Astrocyte (in vitro differentiated cells and primary cell): ENCODE measurements around the gene ABHD3. TPM values are rescaled to one million over a fixed set of nuclear protein-coding genes. Genes with fewer than 3 reads are reported as not detected.
"Not testable (repeated sequence)": the region's sequence is repeated elsewhere in the genome, so short reads cannot be mapped to it uniquely, and the experiment has no call there.

Source experiments
- DNase-seq: peaks from one replicate; pipeline ENCODE4 v3.0.0-alpha.2; 2010; ENCODE audit warnings: low read depth
- FAIRE-seq: peaks from 2 replicates; lab custom pipeline; 2011; peaks lifted over from hg19 to GRCh38; lab: Jason Lieb, UNC
- H2AFZ ChIP-seq: 2 replicates; pipeline ENCODE4 v1.6.0; 2012; ENCODE audit warnings: low read depth, low read length, inconsistent platforms
- H3K27ac ChIP-seq: 2 replicates; pipeline ENCODE4 v1.5.1; 2011; ENCODE audit warnings: low read depth, low read length, inconsistent platforms
- H3K27me3 ChIP-seq: 2 replicates; pipeline ENCODE4 v1.6.0; 2011; ENCODE audit warnings: low read length, inconsistent platforms; ENCODE audit not compliant: insufficient read depth
- H3K36me3 ChIP-seq: 2 replicates; pipeline ENCODE4 v1.5.1; 2011; ENCODE audit warnings: low read length, inconsistent platforms; ENCODE audit not compliant: insufficient read depth
- H3K4me1 ChIP-seq: 2 replicates; pipeline ENCODE4 v1.5.1; 2011; ENCODE audit warnings: low read length, inconsistent platforms; ENCODE audit not compliant: insufficient read depth
- H3K4me2 ChIP-seq: 2 replicates; pipeline ENCODE4 v1.6.0; 2012; ENCODE audit warnings: low read length, inconsistent platforms
- H3K4me3 ChIP-seq: 2 replicates; pipeline ENCODE4 v1.5.1; 2011; ENCODE audit warnings: low read depth, mild to moderate bottlenecking, low read length, inconsistent platforms; ENCODE audit not compliant: insufficient read depth
- H3K79me2 ChIP-seq: 2 replicates; pipeline ENCODE4 v1.6.0; 2012; ENCODE audit warnings: mild to moderate bottlenecking, low read length, inconsistent platforms; ENCODE audit not compliant: insufficient read depth
- H3K9ac ChIP-seq: 2 replicates; pipeline ENCODE4 v1.6.0; 2012; ENCODE audit warnings: mild to moderate bottlenecking, low read length, inconsistent platforms
- H3K9me3 ChIP-seq: 2 replicates; pipeline ENCODE4 v1.5.1; 2012; ENCODE audit warnings: low read depth, mild to moderate bottlenecking, low read length, inconsistent platforms; ENCODE audit not compliant: insufficient read depth
- H4K20me1 ChIP-seq: 2 replicates; pipeline ENCODE4 v1.6.0; 2012; ENCODE audit warnings: low read length, inconsistent platforms; ENCODE audit not compliant: insufficient read depth
- H3K27ac Mint-ChIP-seq: one replicate; pipeline ENCODE4 v1.8.0; 2021; ENCODE audit warnings: mild to moderate bottlenecking, mixed read lengths; ENCODE audit not compliant: unreplicated experiment
- H3K27me3 Mint-ChIP-seq: one replicate; pipeline ENCODE4 v1.8.0; 2021; ENCODE audit warnings: low read depth, mixed read lengths; ENCODE audit not compliant: unreplicated experiment
- H3K36me3 Mint-ChIP-seq: one replicate; pipeline ENCODE4 v1.8.0; 2021; ENCODE audit warnings: low read depth, mixed read lengths; ENCODE audit not compliant: unreplicated experiment
- H3K4me1 Mint-ChIP-seq: one replicate; pipeline ENCODE4 v1.8.0; 2021; ENCODE audit warnings: low read depth, mixed read lengths; ENCODE audit not compliant: unreplicated experiment
- H3K4me3 Mint-ChIP-seq: one replicate; pipeline ENCODE4 v1.8.0; 2021; ENCODE audit warnings: mild to moderate bottlenecking, moderate library complexity, mixed read lengths; ENCODE audit not compliant: unreplicated experiment
- H3K9me3 Mint-ChIP-seq: one replicate; pipeline ENCODE4 v1.8.0; 2021; ENCODE audit warnings: mild to moderate bottlenecking, mixed read lengths; ENCODE audit not compliant: unreplicated experiment
- CTCF ChIP-seq: IDR thresholded peaks from 2 replicates; pipeline ENCODE4 v1.5.1; 2011; ENCODE audit warnings: low read depth, mild to moderate bottlenecking, inconsistent platforms, low read length, moderate library complexity; ENCODE audit not compliant: insufficient read depth
- EZH2 ChIP-seq: IDR thresholded peaks from 2 replicates; pipeline ENCODE4 v1.6.1; 2012; ENCODE audit warnings: mild to moderate bottlenecking, low read length, inconsistent platforms; ENCODE audit not compliant: insufficient read depth
- total RNA-seq: library from RNA; stranded (reverse); gene quantifications from 2 replicates; pipeline ENCODE4 v1.2.1, GENCODE V29; 2021

The ABHD3 gene
- total RNA-seq, 1 donor from 2014 or later: 5.1 TPM

GRCh38 chr18:21629089-21629832 lies 75.3 kb downstream of the ABHD3 start:
- Mint-ChIP-seq H3K27me3 (no peaks in the 10 kb centered on the region), H3K4me3 (no peak overlapping the region), H3K4me1 (no peaks in the 10 kb centered on the region), H3K9me3 (no peaks in the 10 kb centered on the region), H3K27ac (no peak overlapping the region), H3K36me3 (peaks cover 4% of the 10 kb centered on the region)
- TF ChIP-seq EZH2 (no peak), CTCF (no peak)
- Histone ChIP-seq H3K4me2 (no peak overlapping the region), H3K79me2 (peaks cover 33% of the 10 kb centered on the region), H2AFZ (no peak overlapping the region), H3K27ac (no peak overlapping the region), H3K27me3 (no peaks in the 10 kb centered on the region), H3K36me3 (peaks cover 26% of the 10 kb centered on the region), H3K4me1 (no peaks in the 10 kb centered on the region), H3K4me3 (no peak overlapping the region), H3K9ac (no peak overlapping the region), H4K20me1 (peaks cover 19% of the 10 kb centered on the region), H3K9me3 (no peaks in the 10 kb centered on the region)
- DNase-seq (no peak), FAIRE-seq (no peak)

- not testable (repeated sequence) for H3K27ac Mint-ChIP-seq, FAIRE-seq, H3K27me3 ChIP-seq, H3K27me3 Mint-ChIP-seq, H2AFZ ChIP-seq, H3K9me3 ChIP-seq, H3K4me1 Mint-ChIP-seq, H3K27ac ChIP-seq, H3K4me3 Mint-ChIP-seq, H3K4me1 ChIP-seq, H3K9me3 Mint-ChIP-seq, H3K36me3 Mint-ChIP-seq, H3K4me2 ChIP-seq, H3K4me3 ChIP-seq, DNase-seq, H3K9ac ChIP-seq
- Histone ChIP-seq H3K36me3 (peaks cover 18% of the 10 kb centered on the region), H3K79me2 (peaks cover 87% of the 10 kb centered on the region), H4K20me1 (peaks cover 59% of the 10 kb centered on the region)
Observed at GRCh38 chr18:21621640-21622039, 82.9 kb downstream of the ABHD3 start.

GRCh38 chr18:21612125-21613039 lies 92.2 kb downstream of the ABHD3 start, which contains the start of gene SNRPD1:
TSS of gene SNRPD1 (plus strand) at chr18:21612314. CDS start at chr18:21612430, 116 bp downstream.
- no peaks in the 10 kb centered on the region for H3K9me3 ChIP-seq
- Mint-ChIP-seq H3K36me3 (peaks cover 4% of the 10 kb centered on the region), H3K27me3 (no peaks in the 10 kb centered on the region), H3K9me3 (no peaks in the 10 kb centered on the region), H3K4me3 (peak within 1 kb of the TSS; percentile 98), H3K4me1 (no peaks in the 10 kb centered on the region), H3K27ac (peak within 1 kb of the TSS; percentile 94)
- peaks cover 33% of the 10 kb centered on the region for H4K20me1 ChIP-seq
- H3K4me2 ChIP-seq: peak within 1 kb of the TSS; percentile 85
- peaks cover 6% of the 10 kb centered on the region for H3K4me1 ChIP-seq
- DNase-seq (peak; percentile 86), FAIRE-seq (no peak)
- H3K27ac ChIP-seq: peak within 1 kb of the TSS; percentile 88
- H3K79me2 ChIP-seq: peaks cover 53% of the 10 kb centered on the region
- peaks cover 4% of the 10 kb centered on the region for H3K36me3 ChIP-seq
- peak within 1 kb of the TSS; percentile 91 for H3K4me3 ChIP-seq
- H2AFZ ChIP-seq: peak within 1 kb of the TSS; percentile 93
- no peak for TF ChIP-seq EZH2
- peak; percentile 87 for TF ChIP-seq CTCF
- H3K27me3 ChIP-seq: no peaks in the 10 kb centered on the region
- H3K9ac ChIP-seq: peak within 1 kb of the TSS; percentile 93

- peak overlapping the region; percentile 93 for H3K9ac ChIP-seq
- H3K4me3 ChIP-seq: peak overlapping the region; percentile 91
- not testable (repeated sequence) for FAIRE-seq, H3K36me3 ChIP-seq, H3K36me3 Mint-ChIP-seq, H3K4me1 ChIP-seq, H3K9me3 ChIP-seq, DNase-seq, H3K4me1 Mint-ChIP-seq, H3K27me3 Mint-ChIP-seq, H3K27me3 ChIP-seq, H3K9me3 Mint-ChIP-seq
- Mint-ChIP-seq H3K27ac (peak overlapping the region; percentile 94), H3K4me3 (peak overlapping the region; percentile 98)
- H2AFZ ChIP-seq: peak overlapping the region; percentile 93
- peaks cover 45% of the 10 kb centered on the region for H3K79me2 ChIP-seq
- peaks cover 25% of the 10 kb centered on the region for H4K20me1 ChIP-seq
- H3K4me2 ChIP-seq: peak overlapping the region; percentile 85
- H3K27ac ChIP-seq: peak overlapping the region; percentile 88
Observed at GRCh38 chr18:21611401-21612124, 93.0 kb downstream of the ABHD3 start.
